ENCODE measurements around the gene SEC61A2. TPM values are rescaled to one million over a fixed set of nuclear protein-coding genes. Genes with fewer than 3 reads are reported as not detected.

The SEC61A2 gene
- total RNA-seq, 1 donor from 2014 or later = 13.9 TPM

GRCh38 chr10:12097791-12098190 is 31.7 kb upstream of the SEC61A2 start:
- no peak overlapping the region for H3K4me3 Mint-ChIP-seq (ENCODE audit: unreplicated experiment)
- H3K36me3 Mint-ChIP-seq (ENCODE audit: unreplicated experiment) = peaks cover 31% of the 10 kb centered on the region
- H3K27ac Mint-ChIP-seq (ENCODE audit: unreplicated experiment) = no peak overlapping the region
- H3K4me1 Mint-ChIP-seq (ENCODE audit: unreplicated experiment) = no peaks in the 10 kb centered on the region
- no peaks in the 10 kb centered on the region for H3K9me3 Mint-ChIP-seq (ENCODE audit: unreplicated experiment)
- H3K27me3 Mint-ChIP-seq (ENCODE audit: unreplicated experiment) = no peaks in the 10 kb centered on the region
- TF ChIP-seq CTCF (IDR thresholded peaks at IDR 0.05) = no peak
- no peak for DNase-seq (ENCODE audit: extremely low spot score, unreplicated experiment)

- Mint-ChIP-seq H3K36me3 (ENCODE audit: unreplicated experiment) (peaks cover 33% of the 10 kb centered on the region), H3K4me1 (ENCODE audit: unreplicated experiment) (no peaks in the 10 kb centered on the region), H3K27ac (ENCODE audit: unreplicated experiment) (no peak overlapping the region), H3K4me3 (ENCODE audit: unreplicated experiment) (no peak overlapping the region), H3K9me3 (ENCODE audit: unreplicated experiment) (no peaks in the 10 kb centered on the region), H3K27me3 (ENCODE audit: unreplicated experiment) (no peaks in the 10 kb centered on the region)
- TF ChIP-seq CTCF (IDR thresholded peaks at IDR 0.05) = no peak
- no peak for DNase-seq (ENCODE audit: extremely low spot score, unreplicated experiment)
These were observed 30.5 kb upstream of the SEC61A2 start for GRCh38 chr10:12098966-12099365.

GRCh38 chr10:12103802-12104201 is 25.7 kb upstream of the SEC61A2 start:
- H3K27ac Mint-ChIP-seq (ENCODE audit: unreplicated experiment) = no peak overlapping the region
- H3K36me3 Mint-ChIP-seq (ENCODE audit: unreplicated experiment) = peaks cover 38% of the 10 kb centered on the region
- H3K4me1 Mint-ChIP-seq (ENCODE audit: unreplicated experiment) = no peaks in the 10 kb centered on the region
- TF ChIP-seq CTCF (IDR thresholded peaks at IDR 0.05) = no peak
- no peaks in the 10 kb centered on the region for H3K27me3 Mint-ChIP-seq (ENCODE audit: unreplicated experiment)
- no peaks in the 10 kb centered on the region for H3K9me3 Mint-ChIP-seq (ENCODE audit: unreplicated experiment)
- no peak for DNase-seq (ENCODE audit: extremely low spot score, unreplicated experiment)
- H3K4me3 Mint-ChIP-seq (ENCODE audit: unreplicated experiment) = no peak overlapping the region

GRCh38 chr10:12107781-12108180 is 21.7 kb upstream of the SEC61A2 start:
- Mint-ChIP-seq H3K27ac (ENCODE audit: unreplicated experiment) (no peak overlapping the region), H3K36me3 (ENCODE audit: unreplicated experiment) (peaks cover 37% of the 10 kb centered on the region), H3K4me1 (ENCODE audit: unreplicated experiment) (no peaks in the 10 kb centered on the region), H3K27me3 (ENCODE audit: unreplicated experiment) (no peaks in the 10 kb centered on the region), H3K4me3 (ENCODE audit: unreplicated experiment) (no peak overlapping the region), H3K9me3 (ENCODE audit: unreplicated experiment) (no peaks in the 10 kb centered on the region)
- TF ChIP-seq CTCF (IDR thresholded peaks at IDR 0.05) = no peak
- no peak for DNase-seq (ENCODE audit: extremely low spot score, unreplicated experiment)

- H3K27me3 Mint-ChIP-seq (ENCODE audit: unreplicated experiment) = no peaks in the 10 kb centered on the region
- no peak for DNase-seq (ENCODE audit: extremely low spot score, unreplicated experiment)
- no peak overlapping the region for H3K4me3 Mint-ChIP-seq (ENCODE audit: unreplicated experiment)
- peaks cover 31% of the 10 kb centered on the region for H3K36me3 Mint-ChIP-seq (ENCODE audit: unreplicated experiment)
- H3K9me3 Mint-ChIP-seq (ENCODE audit: unreplicated experiment) = no peaks in the 10 kb centered on the region
- no peak overlapping the region for H3K27ac Mint-ChIP-seq (ENCODE audit: unreplicated experiment)
- no peak for TF ChIP-seq CTCF (IDR thresholded peaks at IDR 0.05)
- H3K4me1 Mint-ChIP-seq (ENCODE audit: unreplicated experiment) = no peaks in the 10 kb centered on the region
These were observed 20.2 kb upstream of the SEC61A2 start for GRCh38 chr10:12109286-12109685.
